ENCODE measurements around the gene LY6G6C. TPM values are rescaled to one million over a fixed set of nuclear protein-coding genes. Genes with fewer than 3 reads are reported as not detected.

Gene LY6G6C, protein sequence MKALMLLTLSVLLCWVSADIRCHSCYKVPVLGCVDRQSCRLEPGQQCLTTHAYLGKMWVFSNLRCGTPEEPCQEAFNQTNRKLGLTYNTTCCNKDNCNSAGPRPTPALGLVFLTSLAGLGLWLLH
- 10 to 100 TPM; 17.2 to 21.9 TPM for polyA plus RNA-seq

DNA sequence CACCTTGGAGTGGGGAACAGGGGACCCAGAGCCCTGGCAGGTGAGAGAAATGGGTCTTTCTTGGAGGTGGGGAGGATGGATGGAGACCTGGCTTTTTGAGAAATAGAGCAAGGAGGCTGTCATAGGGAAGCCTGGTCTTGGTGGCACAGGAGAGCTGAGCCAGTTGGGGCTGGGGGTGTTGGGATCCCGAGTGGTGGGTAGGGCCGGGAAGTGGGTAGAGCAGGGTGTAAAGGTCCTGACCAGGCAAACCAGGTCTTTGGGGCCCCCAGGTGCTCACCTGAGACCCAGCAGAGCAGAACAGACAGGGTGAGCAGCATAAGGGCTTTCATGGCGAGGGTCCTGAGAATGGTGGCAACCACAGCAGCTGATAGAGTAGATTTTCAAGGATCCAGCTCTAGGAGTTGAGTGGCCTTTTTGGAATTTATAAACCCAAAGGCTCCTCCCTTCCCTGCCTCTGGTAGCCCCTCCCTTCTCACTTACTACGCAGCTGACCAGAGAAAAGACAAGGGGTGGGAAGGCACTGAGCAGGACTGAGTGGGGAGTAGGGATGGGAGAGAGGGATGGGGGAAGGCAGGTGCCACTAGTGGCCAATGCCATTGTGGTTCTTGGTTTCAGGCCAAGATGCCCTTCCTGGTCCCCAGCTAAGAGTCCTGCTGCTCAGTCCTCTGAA lies at the start of gene LY6G6C:
Gene LY6G6C (minus strand): TSS at position 396 of the 670 bp plus-strand sequence. CDS start 67 bp downstream, at position 329.
- peak within 1 kb of the TSS; percentile 21 to 97 for H3K27ac ChIP-seq (ENCODE audit: low read depth in 2 of 2, low read length in 1 of 2)
- no peaks in the 10 kb centered on the region for H3K9me3 ChIP-seq (ENCODE audit: control insufficient read depth in 2 of 2, insufficient read depth in 1 of 2, low read depth in 1 of 2, low read length in 1 of 2)
- no peaks in the 10 kb centered on the region for H3K27me3 ChIP-seq (ENCODE audit: control insufficient read depth in 1 of 2, insufficient read depth in 2 of 2, low read length in 2 of 2)
- 83 to 89% methylated on average over 4 of the region's 4 CpGs for WGBS, 2 donors
- peaks cover 0 to 25% of the 10 kb centered on the region in 2 donors for H3K4me1 ChIP-seq (ENCODE audit: control insufficient read depth in 2 of 2, insufficient read depth in 2 of 2, low read length in 1 of 2)
- H3K4me3 ChIP-seq (ENCODE audit: low read depth in 1 of 2, low read length in 2 of 2): no peak within 1 kb of the TSS
- no peaks in the 10 kb centered on the region for H3K36me3 ChIP-seq (ENCODE audit: control insufficient read depth in 2 of 2, insufficient read depth in 2 of 2, low read length in 1 of 2)

DNA sequence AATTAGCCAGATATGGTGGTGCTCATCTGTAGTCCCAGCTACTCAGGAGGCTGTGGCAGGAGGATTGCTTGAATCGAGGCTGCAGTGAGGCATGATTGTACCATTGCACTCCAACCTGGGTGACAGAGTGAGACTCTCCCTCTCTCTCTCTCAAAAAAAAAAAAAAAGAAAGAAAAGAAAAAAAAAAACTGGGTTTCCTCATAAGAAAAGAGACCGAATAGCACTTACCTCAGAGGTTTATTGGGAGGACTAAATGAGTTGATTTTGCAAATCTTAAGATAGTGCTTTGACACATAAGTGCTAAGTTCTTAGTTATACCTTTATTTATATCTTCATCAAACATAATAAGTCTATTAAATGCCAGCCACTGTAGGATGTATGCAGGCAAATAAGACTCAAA lies 49.3 kb upstream of the LY6G6C start:
- H3K27me3 ChIP-seq (ENCODE audit: control insufficient read depth in 1 of 2, insufficient read depth in 2 of 2, low read length in 2 of 2): no peaks in the 10 kb centered on the region
- H3K4me1 ChIP-seq (ENCODE audit: control insufficient read depth in 2 of 2, insufficient read depth in 2 of 2, low read length in 1 of 2): peaks cover 0 to 6% of the 10 kb centered on the region in 2 donors
- no peak overlapping the region for H3K4me3 ChIP-seq (ENCODE audit: low read depth in 1 of 2, low read length in 2 of 2)
- H3K9me3 ChIP-seq (ENCODE audit: control insufficient read depth in 2 of 2, insufficient read depth in 1 of 2, low read depth in 1 of 2, low read length in 1 of 2): no peaks in the 10 kb centered on the region
- no peaks in the 10 kb centered on the region for H3K36me3 ChIP-seq (ENCODE audit: control insufficient read depth in 2 of 2, insufficient read depth in 2 of 2, low read length in 1 of 2)
- no peak overlapping the region for H3K27ac ChIP-seq (ENCODE audit: low read depth in 2 of 2, low read length in 1 of 2)
- 86 to 89% methylated on average over 2 of the region's 2 CpGs for WGBS, 2 donors

DNA sequence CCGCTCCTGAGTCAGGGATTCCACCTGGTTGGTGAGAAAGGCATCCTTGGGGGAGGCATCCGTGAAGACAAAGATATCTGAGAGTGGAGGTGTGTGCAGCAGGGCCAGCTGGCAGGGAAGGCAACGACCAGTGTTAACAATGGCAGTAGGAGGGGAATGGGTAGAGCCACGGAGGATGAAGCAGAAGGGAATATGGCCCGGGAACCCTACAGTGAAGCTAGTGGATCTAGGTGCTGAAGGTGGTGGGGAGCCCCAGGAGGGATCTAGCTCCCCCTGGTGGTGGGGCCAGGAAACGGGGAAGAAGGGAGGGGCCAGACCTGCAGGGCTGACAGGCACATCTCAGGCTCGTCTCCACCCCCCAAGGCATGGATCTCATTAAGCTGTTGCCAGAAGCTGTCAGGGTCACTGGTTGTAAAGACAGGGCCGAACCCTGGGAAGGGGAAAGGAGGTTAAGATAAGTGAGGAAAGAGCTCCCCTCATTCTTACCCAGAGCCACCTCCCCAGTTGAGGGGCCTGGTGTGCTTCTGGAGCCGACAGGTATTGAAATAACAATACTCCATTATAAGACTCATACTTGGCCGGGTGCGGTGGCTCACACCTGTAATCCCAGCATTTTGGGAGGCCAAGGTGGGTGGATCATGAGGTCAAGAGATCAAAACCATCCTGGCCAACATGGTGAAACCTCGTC lies 48.3 kb upstream of the LY6G6C start:
- no peak overlapping the region for H3K27ac ChIP-seq (ENCODE audit: low read depth in 2 of 2, low read length in 1 of 2)
- 55% methylated on average over 12 of the region's 12 CpGs for WGBS, 2 donors

DNA sequence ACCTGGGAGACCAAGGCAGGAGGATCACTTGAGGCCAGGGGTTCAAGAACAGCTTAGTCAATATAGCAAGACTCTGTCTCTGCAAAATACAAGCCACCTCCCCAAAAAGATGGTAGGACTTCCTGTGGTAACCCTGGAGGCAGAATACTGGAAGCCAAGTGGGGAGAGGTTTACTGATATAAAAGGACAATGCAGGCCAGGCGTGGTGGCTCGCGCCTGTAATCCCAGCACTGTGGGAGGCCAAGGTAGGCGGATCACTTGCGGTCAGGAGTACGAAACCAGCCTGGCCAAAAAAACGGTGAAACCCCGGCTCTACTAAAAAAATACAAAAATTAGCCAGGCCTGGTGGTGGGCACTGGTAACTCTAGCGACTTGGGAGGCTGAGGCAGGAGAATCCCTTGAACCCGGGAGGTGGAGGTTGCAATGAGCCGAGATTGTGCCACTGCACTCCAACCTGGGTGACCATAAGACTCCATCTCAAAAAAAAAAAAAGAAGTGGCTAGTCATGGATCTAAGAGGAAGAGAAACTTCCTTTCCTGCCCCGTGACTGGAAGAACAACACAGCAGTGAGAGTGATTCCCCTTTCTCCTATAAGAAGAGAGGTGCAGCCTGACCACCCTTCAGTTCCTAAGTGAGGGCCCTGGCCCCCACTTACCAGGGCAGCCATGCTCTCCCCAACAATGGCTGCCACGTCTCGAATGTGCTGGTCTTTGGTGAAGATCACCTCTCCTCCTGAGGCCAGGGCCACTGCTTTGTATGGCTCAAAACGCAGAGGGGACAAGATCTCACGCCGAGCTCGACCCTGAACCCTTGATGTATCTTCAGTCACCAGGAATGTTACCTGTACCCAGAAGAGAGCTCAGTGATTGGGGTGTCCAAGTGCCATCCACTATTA lies 47.1 kb upstream of the LY6G6C start:
- Histone ChIP-seq H3K4me1 (ENCODE audit: control insufficient read depth in 2 of 2, insufficient read depth in 2 of 2, low read length in 1 of 2) (peaks cover 0 to 3% of the 10 kb centered on the region in 2 donors), H3K36me3 (ENCODE audit: control insufficient read depth in 2 of 2, insufficient read depth in 2 of 2, low read length in 1 of 2) (no peaks in the 10 kb centered on the region), H3K27me3 (ENCODE audit: control insufficient read depth in 1 of 2, insufficient read depth in 2 of 2, low read length in 2 of 2) (no peaks in the 10 kb centered on the region), H3K4me3 (ENCODE audit: low read depth in 1 of 2, low read length in 2 of 2) (no peak overlapping the region), H3K27ac (ENCODE audit: low read depth in 2 of 2, low read length in 1 of 2) (no peak overlapping the region), H3K9me3 (ENCODE audit: control insufficient read depth in 2 of 2, insufficient read depth in 1 of 2, low read depth in 1 of 2, low read length in 1 of 2) (no peaks in the 10 kb centered on the region)
- WGBS, 2 donors: 91% methylated on average over 18 of the region's 18 CpGs

More for the DNA sequence above, 48.3 kb upstream of the LY6G6C start:
- H3K36me3 ChIP-seq (ENCODE audit: control insufficient read depth in 2 of 2, insufficient read depth in 2 of 2, low read length in 1 of 2): no peaks in the 10 kb centered on the region
- no peaks in the 10 kb centered on the region for H3K27me3 ChIP-seq (ENCODE audit: control insufficient read depth in 1 of 2, insufficient read depth in 2 of 2, low read length in 2 of 2)
- no peak overlapping the region for H3K4me3 ChIP-seq (ENCODE audit: low read depth in 1 of 2, low read length in 2 of 2)
- no peaks in the 10 kb centered on the region for H3K9me3 ChIP-seq (ENCODE audit: control insufficient read depth in 2 of 2, insufficient read depth in 1 of 2, low read depth in 1 of 2, low read length in 1 of 2)
- peaks cover 0 to 3% of the 10 kb centered on the region in 2 donors for H3K4me1 ChIP-seq (ENCODE audit: control insufficient read depth in 2 of 2, insufficient read depth in 2 of 2, low read length in 1 of 2)

DNA sequence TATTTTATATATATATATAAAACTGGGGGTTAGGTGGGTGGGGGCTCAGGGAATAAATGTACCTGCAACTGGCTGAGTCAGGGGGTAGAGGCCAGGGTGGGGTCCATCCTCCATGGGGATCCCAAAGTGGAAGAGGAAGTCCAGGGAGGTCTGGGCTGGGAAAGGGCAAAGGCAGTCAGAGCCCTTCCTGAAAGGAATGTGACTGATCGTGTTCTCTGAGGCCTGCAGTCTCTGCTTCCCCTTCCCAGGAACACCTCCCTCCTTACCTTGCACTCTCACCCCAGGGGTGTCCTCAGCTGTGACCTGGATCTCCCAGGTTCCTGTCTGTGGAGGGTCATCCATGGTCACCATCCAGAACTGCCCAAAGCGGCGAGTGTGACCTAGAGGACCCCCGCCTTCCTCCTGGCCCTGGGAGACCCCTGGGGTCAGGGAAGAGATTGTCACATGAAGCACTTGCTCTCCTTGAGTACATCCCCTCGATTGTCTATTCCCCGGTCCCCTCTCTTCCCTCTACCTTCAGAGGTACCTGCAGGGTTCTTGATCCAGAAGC lies 45.6 kb upstream of the LY6G6C start:
- WGBS, 2 donors: 82 to 87% methylated on average over 6 of the region's 6 CpGs
- Histone ChIP-seq H3K27me3 (ENCODE audit: control insufficient read depth in 1 of 2, insufficient read depth in 2 of 2, low read length in 2 of 2) (no peaks in the 10 kb centered on the region), H3K36me3 (ENCODE audit: control insufficient read depth in 2 of 2, insufficient read depth in 2 of 2, low read length in 1 of 2) (no peaks in the 10 kb centered on the region), H3K4me3 (ENCODE audit: low read depth in 1 of 2, low read length in 2 of 2) (no peak overlapping the region), H3K9me3 (ENCODE audit: control insufficient read depth in 2 of 2, insufficient read depth in 1 of 2, low read depth in 1 of 2, low read length in 1 of 2) (no peaks in the 10 kb centered on the region), H3K27ac (ENCODE audit: low read depth in 2 of 2, low read length in 1 of 2) (no peak overlapping the region), H3K4me1 (ENCODE audit: control insufficient read depth in 2 of 2, insufficient read depth in 2 of 2, low read length in 1 of 2) (peaks cover 0 to 3% of the 10 kb centered on the region in 2 donors)

DNA sequence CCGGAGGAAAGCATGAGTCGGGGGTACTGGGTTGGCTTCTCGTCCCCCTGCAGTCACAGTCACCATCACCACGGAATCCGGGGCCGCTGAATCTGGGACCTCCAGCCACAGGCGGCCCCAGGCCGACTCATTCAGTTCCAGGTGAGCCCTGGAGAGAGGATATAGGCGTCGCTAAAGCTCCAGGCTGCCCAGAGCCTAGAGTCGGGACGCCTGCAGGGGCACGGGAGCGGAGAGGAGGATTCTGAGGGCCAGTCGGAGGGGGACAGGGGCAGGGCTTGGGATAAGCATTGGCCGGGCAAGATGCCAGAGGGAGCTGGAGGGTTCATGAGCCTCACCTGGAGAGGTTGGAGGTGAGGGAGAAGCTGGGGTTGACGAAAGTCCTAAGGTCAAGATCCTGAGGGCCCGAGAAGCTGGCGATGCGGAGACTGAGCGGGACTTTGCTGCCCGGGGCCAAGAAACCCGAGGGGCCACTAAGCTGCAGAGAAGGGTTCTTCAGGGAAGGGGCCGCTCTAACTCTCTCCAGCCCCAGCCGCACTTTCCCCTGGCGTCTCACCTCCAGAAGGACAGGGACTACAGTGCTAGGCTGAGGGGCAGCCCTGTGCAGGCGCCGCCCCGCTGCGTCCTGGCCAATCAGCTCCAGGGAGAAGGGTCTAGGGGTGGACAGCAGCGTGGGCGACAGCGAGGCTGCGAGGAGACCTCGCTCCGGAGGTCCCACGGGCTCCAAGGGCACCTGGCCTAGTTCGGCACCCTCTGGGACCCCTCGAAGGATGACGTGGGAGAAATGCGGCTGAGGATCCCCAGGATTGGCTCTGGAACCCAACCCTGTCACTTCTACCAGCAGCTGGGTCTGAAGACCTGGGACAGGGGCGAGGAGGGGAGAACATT lies 44.6 kb upstream of the LY6G6C start:
- WGBS, 2 donors: 49 to 62% methylated on average over 42 of the region's 42 CpGs
- Histone ChIP-seq H3K9me3 (ENCODE audit: control insufficient read depth in 2 of 2, insufficient read depth in 1 of 2, low read depth in 1 of 2, low read length in 1 of 2) (no peaks in the 10 kb centered on the region), H3K27ac (ENCODE audit: low read depth in 2 of 2, low read length in 1 of 2) (no peak overlapping the region)

DNA sequence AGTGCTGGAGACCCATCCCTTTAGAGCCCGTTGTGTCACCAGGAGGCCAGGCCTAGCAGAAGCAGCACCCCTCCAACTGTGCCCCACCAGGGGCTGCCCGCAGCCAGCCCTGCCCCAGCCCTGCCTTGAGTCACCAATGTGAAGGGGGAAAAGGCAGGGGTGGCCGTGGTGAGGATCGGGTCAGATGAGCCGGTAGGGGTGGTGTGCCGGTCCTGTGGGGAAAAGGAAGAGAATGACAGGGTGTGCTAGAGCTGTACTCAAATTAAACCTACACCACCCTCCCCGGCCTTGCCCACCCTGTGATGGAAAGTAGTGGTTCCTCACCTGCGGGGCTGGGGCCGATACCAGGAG lies 44.0 kb upstream of the LY6G6C start:
- H3K27me3 ChIP-seq (ENCODE audit: control insufficient read depth in 1 of 2, insufficient read depth in 2 of 2, low read length in 2 of 2): no peaks in the 10 kb centered on the region
- H3K4me3 ChIP-seq (ENCODE audit: low read depth in 1 of 2, low read length in 2 of 2): no peak overlapping the region
- H3K27ac ChIP-seq (ENCODE audit: low read depth in 2 of 2, low read length in 1 of 2): no peak overlapping the region
- 80 to 89% methylated on average over 9 of the region's 9 CpGs for WGBS, 2 donors
- H3K9me3 ChIP-seq (ENCODE audit: control insufficient read depth in 2 of 2, insufficient read depth in 1 of 2, low read depth in 1 of 2, low read length in 1 of 2): no peaks in the 10 kb centered on the region
- no peaks in the 10 kb centered on the region for H3K36me3 ChIP-seq (ENCODE audit: control insufficient read depth in 2 of 2, insufficient read depth in 2 of 2, low read length in 1 of 2)
- H3K4me1 ChIP-seq (ENCODE audit: control insufficient read depth in 2 of 2, insufficient read depth in 2 of 2, low read length in 1 of 2): peaks cover 0 to 3% of the 10 kb centered on the region in 2 donors

More for the DNA sequence above, 44.6 kb upstream of the LY6G6C start:
- Histone ChIP-seq H3K27me3 (ENCODE audit: control insufficient read depth in 1 of 2, insufficient read depth in 2 of 2, low read length in 2 of 2) (no peaks in the 10 kb centered on the region), H3K4me1 (ENCODE audit: control insufficient read depth in 2 of 2, insufficient read depth in 2 of 2, low read length in 1 of 2) (peaks cover 0 to 3% of the 10 kb centered on the region in 2 donors), H3K4me3 (ENCODE audit: low read depth in 1 of 2, low read length in 2 of 2) (no peak overlapping the region), H3K36me3 (ENCODE audit: control insufficient read depth in 2 of 2, insufficient read depth in 2 of 2, low read length in 1 of 2) (no peaks in the 10 kb centered on the region)

DNA sequence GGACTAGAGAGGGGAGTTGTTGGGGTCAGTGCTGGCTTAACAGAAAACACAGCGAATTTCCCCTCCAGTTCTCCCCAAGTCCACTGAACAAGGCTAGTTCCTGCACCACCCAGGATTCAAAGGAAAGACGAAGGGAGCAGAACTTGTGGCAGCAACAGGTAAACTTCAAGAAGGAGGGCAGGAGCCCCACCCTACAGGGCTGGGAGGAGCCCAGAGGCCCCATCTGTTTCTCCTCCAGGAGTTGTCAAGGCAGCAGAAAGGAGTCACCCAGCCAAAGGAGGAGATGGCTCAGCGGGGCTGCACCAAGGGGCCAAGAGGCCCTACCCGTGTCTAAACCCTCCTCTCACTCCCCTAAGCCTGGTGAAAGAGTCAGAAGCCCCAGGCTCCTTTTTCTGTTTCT lies 42.7 kb upstream of the LY6G6C start:
- Histone ChIP-seq H3K27ac (ENCODE audit: low read depth in 2 of 2, low read length in 1 of 2) (no peak overlapping the region), H3K4me3 (ENCODE audit: low read depth in 1 of 2, low read length in 2 of 2) (no peak overlapping the region), H3K4me1 (ENCODE audit: control insufficient read depth in 2 of 2, insufficient read depth in 2 of 2, low read length in 1 of 2) (peaks cover 0 to 3% of the 10 kb centered on the region in 2 donors), H3K27me3 (ENCODE audit: control insufficient read depth in 1 of 2, insufficient read depth in 2 of 2, low read length in 2 of 2) (no peaks in the 10 kb centered on the region), H3K9me3 (ENCODE audit: control insufficient read depth in 2 of 2, insufficient read depth in 1 of 2, low read depth in 1 of 2, low read length in 1 of 2) (no peaks in the 10 kb centered on the region), H3K36me3 (ENCODE audit: control insufficient read depth in 2 of 2, insufficient read depth in 2 of 2, low read length in 1 of 2) (no peaks in the 10 kb centered on the region)
- WGBS, 2 donors: 66 to 73% methylated on average over 4 of the region's 4 CpGs
